AG09319 (cell line): ENCODE data around the gene GINS1.

Source experiments
- DNase-seq: peaks from one replicate; pipeline ENCODE4 v3.0.0-alpha.2; 2010; ENCODE audit warnings: low read depth; ENCODE audit errors: extremely low read depth
- TF ChIP-seq, protein P1 (sequence below): IDR thresholded peaks from 2 replicates; pipeline ENCODE4 v1.5.1; 2011; ENCODE audit warnings: low read depth, mild to moderate bottlenecking, inconsistent platforms, low read length, moderate library complexity

Gene GINS1

GRCh38 chr20:25497586-25498279 lies 90.3 kb downstream of the GINS1 start:
- TF ChIP-seq, protein P1, sequence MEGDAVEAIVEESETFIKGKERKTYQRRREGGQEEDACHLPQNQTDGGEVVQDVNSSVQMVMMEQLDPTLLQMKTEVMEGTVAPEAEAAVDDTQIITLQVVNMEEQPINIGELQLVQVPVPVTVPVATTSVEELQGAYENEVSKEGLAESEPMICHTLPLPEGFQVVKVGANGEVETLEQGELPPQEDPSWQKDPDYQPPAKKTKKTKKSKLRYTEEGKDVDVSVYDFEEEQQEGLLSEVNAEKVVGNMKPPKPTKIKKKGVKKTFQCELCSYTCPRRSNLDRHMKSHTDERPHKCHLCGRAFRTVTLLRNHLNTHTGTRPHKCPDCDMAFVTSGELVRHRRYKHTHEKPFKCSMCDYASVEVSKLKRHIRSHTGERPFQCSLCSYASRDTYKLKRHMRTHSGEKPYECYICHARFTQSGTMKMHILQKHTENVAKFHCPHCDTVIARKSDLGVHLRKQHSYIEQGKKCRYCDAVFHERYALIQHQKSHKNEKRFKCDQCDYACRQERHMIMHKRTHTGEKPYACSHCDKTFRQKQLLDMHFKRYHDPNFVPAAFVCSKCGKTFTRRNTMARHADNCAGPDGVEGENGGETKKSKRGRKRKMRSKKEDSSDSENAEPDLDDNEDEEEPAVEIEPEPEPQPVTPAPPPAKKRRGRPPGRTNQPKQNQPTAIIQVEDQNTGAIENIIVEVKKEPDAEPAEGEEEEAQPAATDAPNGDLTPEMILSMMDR = no peak
- no peak for DNase-seq
